ENCODE measurements around the gene THOC7. TPM values are rescaled to one million over a fixed set of nuclear protein-coding genes. Genes with fewer than 3 reads are reported as not detected.

The THOC7 gene
- total RNA-seq, 1 experiment from 2014 or later: 41.8 TPM

DNA sequence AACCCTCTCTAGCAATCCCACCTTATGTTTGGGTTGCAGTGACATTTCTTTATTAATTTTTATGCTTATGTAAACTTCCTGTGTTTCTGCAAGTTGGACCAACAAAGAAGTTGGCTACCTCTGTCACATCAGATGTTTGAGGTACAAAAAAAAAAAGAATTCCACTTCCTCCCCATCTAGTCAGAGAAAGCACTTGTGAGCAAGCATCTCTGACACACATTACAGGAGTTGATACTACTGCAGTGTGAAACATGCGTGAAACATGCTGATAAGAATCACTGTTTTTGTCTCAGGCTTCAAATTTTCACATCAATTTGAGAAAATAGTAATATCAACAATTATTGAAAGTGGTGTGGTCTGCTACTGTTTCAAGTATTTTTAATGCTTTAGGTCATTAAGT is 47.3 kb upstream of the THOC7 start:
- peak overlapping the region; percentile 88 for H3K4me2 ChIP-seq (ENCODE audit: low read length)
- intact Hi-C loops (cut with micrococcal nuclease): loop anchor here (5.0 to 10.0 kb wide), 3 partner anchors 49 to 89 kb away; partner anchors contain the start of genes ATXN7 and THOC7
- no peaks in the 10 kb centered on the region for H3F3A ChIP-seq (ENCODE audit: low read length, unreplicated experiment)
- H3K9me2 ChIP-seq (replicated peaks; ENCODE audit: low read length): no peaks in the 10 kb centered on the region
- H3K9me3 ChIP-seq (ENCODE audit: low read length): no peaks in the 10 kb centered on the region
- H2AFZ ChIP-seq (ENCODE audit: low read length): no peak overlapping the region
- ATAC-seq (no peak), DNase-seq (no peak)
- peaks cover 41% of the 10 kb centered on the region for H3K79me2 ChIP-seq (ENCODE audit: low read length)
- H3K9ac ChIP-seq (ENCODE audit: low read length): peak overlapping the region; percentile 85
- H3K36me3 ChIP-seq (ENCODE audit: low read depth, low read length): no peaks in the 10 kb centered on the region
- no peaks in the 10 kb centered on the region for H3K27me3 ChIP-seq (ENCODE audit: low read length)
- peak overlapping the region; percentile 78 for H3K27ac ChIP-seq (ENCODE audit: low read length)
- TF ChIP-seq EZH2phosphoT487 (IDR thresholded peaks at IDR 0.05; ENCODE audit: borderline replicate concordance, low read length) (no peak), EZH2 (IDR thresholded peaks at IDR 0.05; ENCODE audit: low read length, unreplicated experiment) (no peak)
- TF ChIP-seq, protein P1, sequence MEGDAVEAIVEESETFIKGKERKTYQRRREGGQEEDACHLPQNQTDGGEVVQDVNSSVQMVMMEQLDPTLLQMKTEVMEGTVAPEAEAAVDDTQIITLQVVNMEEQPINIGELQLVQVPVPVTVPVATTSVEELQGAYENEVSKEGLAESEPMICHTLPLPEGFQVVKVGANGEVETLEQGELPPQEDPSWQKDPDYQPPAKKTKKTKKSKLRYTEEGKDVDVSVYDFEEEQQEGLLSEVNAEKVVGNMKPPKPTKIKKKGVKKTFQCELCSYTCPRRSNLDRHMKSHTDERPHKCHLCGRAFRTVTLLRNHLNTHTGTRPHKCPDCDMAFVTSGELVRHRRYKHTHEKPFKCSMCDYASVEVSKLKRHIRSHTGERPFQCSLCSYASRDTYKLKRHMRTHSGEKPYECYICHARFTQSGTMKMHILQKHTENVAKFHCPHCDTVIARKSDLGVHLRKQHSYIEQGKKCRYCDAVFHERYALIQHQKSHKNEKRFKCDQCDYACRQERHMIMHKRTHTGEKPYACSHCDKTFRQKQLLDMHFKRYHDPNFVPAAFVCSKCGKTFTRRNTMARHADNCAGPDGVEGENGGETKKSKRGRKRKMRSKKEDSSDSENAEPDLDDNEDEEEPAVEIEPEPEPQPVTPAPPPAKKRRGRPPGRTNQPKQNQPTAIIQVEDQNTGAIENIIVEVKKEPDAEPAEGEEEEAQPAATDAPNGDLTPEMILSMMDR (conservative IDR thresholded peaks at IDR 0.05; ENCODE audit: low read depth, low read length): no peak
- peak overlapping the region; percentile 71 for H3K4me3 ChIP-seq (ENCODE audit: low read length)
- H3K4me1 ChIP-seq (ENCODE audit: insufficient read depth, low read length): peaks cover 22% of the 10 kb centered on the region
- H4K20me1 ChIP-seq (ENCODE audit: low read length): peaks cover 4% of the 10 kb centered on the region; the same call in 1 of the 2 replicates
- BruUV-seq (replicated peaks): no TSS peak
- POLR2A ChIA-PET (ENCODE audit: unreplicated experiment): no interaction called here
- CTCF ChIA-PET: no interaction called here

DNA sequence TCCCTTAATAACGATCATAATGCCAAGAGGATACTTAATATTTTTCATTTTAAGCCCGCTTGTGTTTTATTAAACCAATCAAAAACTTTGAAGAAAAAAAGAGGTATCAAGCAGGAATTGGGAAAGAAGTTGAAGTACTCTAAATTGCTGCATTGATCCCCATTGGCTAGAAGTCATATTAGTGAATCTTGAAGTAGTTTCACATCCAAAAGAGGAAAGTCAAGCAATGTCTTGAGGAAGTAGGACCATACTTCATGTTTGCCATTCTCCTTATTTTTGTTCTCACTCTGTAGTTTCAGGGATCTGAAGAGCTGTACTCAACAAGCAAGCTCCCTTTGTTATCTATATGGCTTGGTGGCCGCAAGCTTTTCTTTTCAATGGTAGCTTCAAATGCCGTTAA is 46.4 kb upstream of the THOC7 start:
- Histone ChIP-seq H3K27ac (ENCODE audit: low read length) (no peak overlapping the region), H3K36me3 (ENCODE audit: low read depth, low read length) (no peaks in the 10 kb centered on the region), H2AFZ (ENCODE audit: low read length) (no peak overlapping the region), H3K27me3 (ENCODE audit: low read length) (no peaks in the 10 kb centered on the region), H3F3A (ENCODE audit: low read length, unreplicated experiment) (no peaks in the 10 kb centered on the region), H3K4me3 (ENCODE audit: low read length) (no peak overlapping the region), H3K9ac (ENCODE audit: low read length) (no peak overlapping the region), H3K9me3 (ENCODE audit: low read length) (no peaks in the 10 kb centered on the region), H3K9me2 (replicated peaks; ENCODE audit: low read length) (no peaks in the 10 kb centered on the region), H3K4me2 (ENCODE audit: low read length) (no peak overlapping the region), H3K79me2 (ENCODE audit: low read length) (peaks cover 33% of the 10 kb centered on the region), H4K20me1 (ENCODE audit: low read length) (peaks cover 4% of the 10 kb centered on the region; the same call in 1 of the 2 replicates), H3K4me1 (ENCODE audit: insufficient read depth, low read length) (peaks cover 22% of the 10 kb centered on the region)
- intact Hi-C loops (cut with micrococcal nuclease): loop anchor here (5.0 to 10.0 kb wide), 3 partner anchors 48 to 88 kb away; partner anchors contain the start of genes ATXN7 and THOC7
- DNase-seq: no peak
- BruUV-seq (replicated peaks): no TSS peak
- TF ChIP-seq, protein P1 (conservative IDR thresholded peaks at IDR 0.05; ENCODE audit: low read depth, low read length): no peak
- no peak for TF ChIP-seq EZH2 (IDR thresholded peaks at IDR 0.05; ENCODE audit: low read length, unreplicated experiment)
- no peak for TF ChIP-seq EZH2phosphoT487 (IDR thresholded peaks at IDR 0.05; ENCODE audit: borderline replicate concordance, low read length)
- ChIA-PET CTCF (no interaction called here), POLR2A (ENCODE audit: unreplicated experiment) (no interaction called here)
- ATAC-seq: no peak

DNA sequence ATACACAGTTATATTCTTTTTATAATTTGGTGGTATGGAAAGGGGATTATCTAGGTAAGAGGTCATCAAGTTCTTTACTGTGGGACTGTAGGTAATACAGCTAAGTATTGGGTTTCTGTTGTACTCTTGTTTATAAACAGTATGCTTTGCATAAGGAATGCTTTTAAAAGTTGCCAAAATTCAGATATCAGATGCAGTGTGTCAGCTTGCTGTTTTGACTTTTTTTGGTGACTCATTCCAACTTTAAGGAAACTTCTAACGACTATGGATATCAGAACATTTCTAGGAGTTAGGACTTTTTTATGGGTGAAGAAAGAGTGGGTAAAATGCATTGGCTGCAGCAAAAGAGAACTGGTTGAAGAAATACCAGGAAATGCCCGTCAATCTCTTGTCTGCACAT is 45.8 kb upstream of the THOC7 start:
- ChIA-PET POLR2A (ENCODE audit: unreplicated experiment) (no interaction called here), CTCF (no interaction called here)
- no peaks in the 10 kb centered on the region for H3F3A ChIP-seq (ENCODE audit: low read length, unreplicated experiment)
- no peak overlapping the region for H3K27ac ChIP-seq (ENCODE audit: low read length)
- H3K9me2 ChIP-seq (replicated peaks; ENCODE audit: low read length): no peaks in the 10 kb centered on the region
- H3K36me3 ChIP-seq (ENCODE audit: low read depth, low read length): no peaks in the 10 kb centered on the region
- no peak for ATAC-seq
- peaks cover 27% of the 10 kb centered on the region for H3K79me2 ChIP-seq (ENCODE audit: low read length)
- no peaks in the 10 kb centered on the region for H3K27me3 ChIP-seq (ENCODE audit: low read length)
- no peak overlapping the region for H3K9ac ChIP-seq (ENCODE audit: low read length)
- no peaks in the 10 kb centered on the region for H3K9me3 ChIP-seq (ENCODE audit: low read length)
- H4K20me1 ChIP-seq (ENCODE audit: low read length): peaks cover 4% of the 10 kb centered on the region; the same call in 1 of the 2 replicates
- TF ChIP-seq, protein P1 (conservative IDR thresholded peaks at IDR 0.05; ENCODE audit: low read depth, low read length): no peak
- TF ChIP-seq EZH2phosphoT487 (IDR thresholded peaks at IDR 0.05; ENCODE audit: borderline replicate concordance, low read length) (no peak), EZH2 (IDR thresholded peaks at IDR 0.05; ENCODE audit: low read length, unreplicated experiment) (no peak)
- no peak overlapping the region for H3K4me3 ChIP-seq (ENCODE audit: low read length)
- no peak for DNase-seq
- H3K4me1 ChIP-seq (ENCODE audit: insufficient read depth, low read length): peaks cover 19% of the 10 kb centered on the region
- no peak overlapping the region for H2AFZ ChIP-seq (ENCODE audit: low read length)
- H3K4me2 ChIP-seq (ENCODE audit: low read length): no peak overlapping the region
- BruUV-seq (replicated peaks): no TSS peak
- intact Hi-C loops (cut with micrococcal nuclease): no loop called here

Measured in PC-3 (cell line).